Upper lobe of left lung (tissue), 6 donors: ENCODE data around the gene AKIRIN1. TPM values are rescaled to one million over a fixed set of nuclear protein-coding genes. Genes with fewer than 3 reads are reported as not detected.
A peak's percentile ranks its signal among the peaks of the same experiment; 100 is the strongest.

Experiments used
- ATAC-seq, 2 donors: fragments of 200-7000 bp; cut with Tn5 transposase; one replicate each; pipeline ENCODE4 v1.9.1; 2022; ENCODE audit warnings: mild to moderate bottlenecking in 2 of 2, moderate library complexity in 2 of 2; ENCODE audit not compliant: low FRiP score in 2 of 2
- DNase-seq, 2 donors: peaks; one replicate each; pipeline ENCODE4 v3.0.0-alpha.2; 2019 to 2020
- H3K27ac ChIP-seq, 4 donors: fragments of 200-600 bp; sonication (generic); one replicate each; pipeline ENCODE4 v1.5.1; 2016 to 2019
- H3K27me3 ChIP-seq, 4 donors: fragments of 200-600 bp; sonication (generic); one replicate each; pipeline ENCODE4 v1.5.1; 2017 to 2019
- H3K36me3 ChIP-seq, 4 donors: fragments of 200-600 bp; sonication (generic); one replicate each; pipeline ENCODE4 v1.5.1; 2016 to 2019
- H3K4me1 ChIP-seq, 4 donors: fragments of 200-600 bp; sonication (generic); one replicate each; pipeline ENCODE4 v1.5.1; 2018 to 2019
- H3K4me3 ChIP-seq, 4 donors: fragments of 200-600 bp; sonication (generic); one replicate each; pipeline ENCODE4 v1.5.1; 2017 to 2019; ENCODE audit warnings: mild to moderate bottlenecking in 2 of 4, moderate library complexity in 1 of 4
- H3K9me3 ChIP-seq, 4 donors: fragments of 200-600 bp; sonication (generic); one replicate each; pipeline ENCODE4 v1.5.1; 2018 to 2019
- CTCF ChIP-seq, 6 experiments: fragments of 450-650 bp in 4 of 6; fragments of 200-600 bp in 2 of 6; sonication (generic) in 2 of 6; IDR thresholded peaks; one replicate each; pipeline ENCODE4 v1.5.1; 2016 to 2019; ENCODE audit warnings: antibody characterized with exemption in 6 of 6
- EP300 ChIP-seq, 4 donors: sonication (generic); formaldehyde crosslinking; IDR thresholded peaks; one replicate each; pipeline ENCODE4 v1.5.1; 2017; ENCODE audit warnings: antibody characterized with exemption in 4 of 4, control low read depth in 2 of 4
- POLR2A ChIP-seq, 4 donors: fragments of 450-650 bp; IDR thresholded peaks; one replicate each; pipeline ENCODE4 v1.5.1; 2016 to 2017; ENCODE audit warnings: antibody characterized with exemption in 4 of 4, mild to moderate bottlenecking in 2 of 4
- POLR2AphosphoS5 ChIP-seq, 2 donors: sonication (generic); formaldehyde crosslinking; IDR thresholded peaks; one replicate each; pipeline ENCODE4 v1.5.1; 2017; ENCODE audit warnings: antibody characterized with exemption in 2 of 2
- WGBS, 2 donors: methylation state at CpG; one replicate each; pipeline ENCODE4 v1.1.5; 2017 to 2018; 5-methylcytosine and 5-hydroxymethylcytosine counted together
- total RNA-seq, 6 donors: library from RNA; depleted of rRNA in 4 of 6; stranded (reverse); fragments of >200 nt in 4 of 6; gene quantifications; one replicate each; pipeline versions ENCODE4 v1.1.0 to v1.2.1, GENCODE V29; 2016 to 2021
- donor health status: DM: no; HTN: no; CAD: no; lungs with moderate emphysema.
- donor health status: DM: no; HTN: yes; CAD: no; lungs with severe emphysema.

AKIRIN1 gene
- total RNA-seq, 6 donors from 2014 or later = 10.5 to 50.6 (median 37.8) TPM

GRCh38 chr1:39044762-39045161, 53.7 kb downstream of the AKIRIN1 start:
- TF ChIP-seq EP300 (IDR thresholded peaks at IDR 0.05) (no peak), POLR2A (IDR thresholded peaks at IDR 0.05) (no peak), CTCF (IDR thresholded peaks at IDR 0.05) (no peak), POLR2AphosphoS5 (IDR thresholded peaks at IDR 0.05) (no peak)
- DNase-seq (no peak), ATAC-seq (no peak)
- no peaks in the 10 kb centered on the region for H3K4me1 ChIP-seq
- H3K4me3 ChIP-seq = no peak overlapping the region
- no peaks in the 10 kb centered on the region for H3K9me3 ChIP-seq
- no peak overlapping the region for H3K27ac ChIP-seq
- H3K27me3 ChIP-seq = no peaks in the 10 kb centered on the region
- peaks cover 0 to 39% (median 3%) of the 10 kb centered on the region in 4 donors for H3K36me3 ChIP-seq
- WGBS, 2 donors = 100% methylated on average over 1 of the region's 1 CpG; no CpG with 5 or more reads in 1 of the 2 donors

- ATAC-seq = no peak
- Histone ChIP-seq H3K4me3 (no peak overlapping the region), H3K27me3 (no peaks in the 10 kb centered on the region), H3K36me3 (peaks cover 0 to 39% (median 3%) of the 10 kb centered on the region in 4 donors), H3K27ac (no peak overlapping the region), H3K9me3 (no peaks in the 10 kb centered on the region), H3K4me1 (no peaks in the 10 kb centered on the region)
- 86 to 99% methylated on average over 5 to 8 of the region's 8 CpGs for WGBS, 2 donors
- no peak for DNase-seq
- TF ChIP-seq POLR2AphosphoS5 (IDR thresholded peaks at IDR 0.05) (no peak), POLR2A (IDR thresholded peaks at IDR 0.05) (no peak), CTCF (IDR thresholded peaks at IDR 0.05) (no peak), EP300 (IDR thresholded peaks at IDR 0.05) (no peak)
Measured at GRCh38 chr1:39045231-39045630, 54.2 kb downstream of the AKIRIN1 start.

GRCh38 chr1:39046613-39047210, 55.6 kb downstream of the AKIRIN1 start:
- no peaks in the 10 kb centered on the region for H3K9me3 ChIP-seq
- 76 to 82% methylated on average over 5 to 6 of the region's 6 CpGs for WGBS, 2 donors
- DNase-seq (no peak), ATAC-seq (no peak)
- H3K36me3 ChIP-seq = peaks cover 0 to 26% (median 1%) of the 10 kb centered on the region in 4 donors
- no peak overlapping the region for H3K4me3 ChIP-seq
- H3K27ac ChIP-seq = peak overlapping the region in 1 of 4 donors; percentile 35
- no peaks in the 10 kb centered on the region for H3K27me3 ChIP-seq
- TF ChIP-seq EP300 (IDR thresholded peaks at IDR 0.05) (no peak), POLR2A (IDR thresholded peaks at IDR 0.05) (no peak)
- no peaks in the 10 kb centered on the region for H3K4me1 ChIP-seq

GRCh38 chr1:39047374-39048229, 56.5 kb downstream of the AKIRIN1 start:
- H3K4me3 ChIP-seq = no peak overlapping the region
- ATAC-seq = peak; percentile 78 to 89
- peaks cover 0 to 18% (median 0%) of the 10 kb centered on the region in 4 donors for H3K36me3 ChIP-seq
- 72 to 80% methylated on average over 10 to 12 of the region's 12 CpGs for WGBS, 2 donors
- H3K27me3 ChIP-seq = no peaks in the 10 kb centered on the region
- H3K27ac ChIP-seq = peak overlapping the region in 3 of 4 donors; percentile 11 to 35 (median 18)
- TF ChIP-seq POLR2AphosphoS5 (IDR thresholded peaks at IDR 0.05) = no peak
- TF ChIP-seq POLR2A (IDR thresholded peaks at IDR 0.05) = no peak
- no peak for TF ChIP-seq EP300 (IDR thresholded peaks at IDR 0.05)
- TF ChIP-seq CTCF (IDR thresholded peaks at IDR 0.05) = no peak
- no peak for DNase-seq
- H3K9me3 ChIP-seq = no peaks in the 10 kb centered on the region
- H3K4me1 ChIP-seq = no peaks in the 10 kb centered on the region

GRCh38 chr1:39048745-39049370, 57.8 kb downstream of the AKIRIN1 start:
- TF ChIP-seq POLR2A (IDR thresholded peaks at IDR 0.05) (no peak), CTCF (IDR thresholded peaks at IDR 0.05) (no peak), EP300 (IDR thresholded peaks at IDR 0.05) (no peak), POLR2AphosphoS5 (IDR thresholded peaks at IDR 0.05) (no peak)
- Histone ChIP-seq H3K27me3 (no peaks in the 10 kb centered on the region), H3K27ac (peak overlapping the region in 1 of 4 donors; percentile 18), H3K4me1 (no peaks in the 10 kb centered on the region), H3K9me3 (no peaks in the 10 kb centered on the region), H3K4me3 (no peak overlapping the region), H3K36me3 (peaks cover 0 to 10% (median 0%) of the 10 kb centered on the region in 4 donors)
- no peak for ATAC-seq
- 91 to 93% methylated on average over 7 of the region's 7 CpGs for WGBS, 2 donors
- DNase-seq = no peak
